H9 (cell line): ENCODE measurements around the gene HSH2D. TPM values are rescaled to one million over a fixed set of nuclear protein-coding genes. Genes with fewer than 3 reads are reported as not detected.
A peak's percentile ranks its signal among the peaks of the same experiment; 100 is the strongest.

Experiments used
- DNase-seq: peaks from one replicate; pipeline ENCODE4 v3.0.0-alpha.2; 2017
- H2AFZ ChIP-seq: one replicate; pipeline ENCODE4 v1.6.1; 2013; ENCODE audit warnings: mild to moderate bottlenecking, low read length, control low read depth, moderate library complexity
- H2AK5ac ChIP-seq: 2 replicates; pipeline ENCODE4 v1.6.1; 2013; ENCODE audit warnings: low read length, control low read depth, mixed read lengths; ENCODE audit not compliant: insufficient read length
- H2BK120ac ChIP-seq: one replicate; pipeline ENCODE4 v1.6.1; 2013; ENCODE audit warnings: low read depth, mild to moderate bottlenecking, low read length, control low read depth, inconsistent platforms; ENCODE audit not compliant: poor library complexity, severe bottlenecking
- H2BK12ac ChIP-seq: 2 replicates; pipeline ENCODE4 v1.6.1; 2013; ENCODE audit warnings: low read length, control low read depth, mixed read lengths, low read depth; ENCODE audit not compliant: insufficient read length
- H2BK15ac ChIP-seq: 2 replicates; pipeline ENCODE4 v1.6.1; 2013; ENCODE audit warnings: low read depth, low read length, control low read depth
- H2BK20ac ChIP-seq: one replicate; pipeline ENCODE4 v1.6.1; 2013; ENCODE audit warnings: low read depth, mild to moderate bottlenecking, low read length, control low read depth, inconsistent platforms; ENCODE audit not compliant: poor library complexity, severe bottlenecking
- H2BK5ac ChIP-seq: 2 replicates; pipeline ENCODE4 v1.6.1; 2013; ENCODE audit warnings: low read length, control low read depth, mixed read lengths; ENCODE audit not compliant: insufficient read length
- H3K14ac ChIP-seq: 2 replicates; pipeline ENCODE4 v1.6.1; 2013; ENCODE audit warnings: low read length, control low read depth; ENCODE audit not compliant: insufficient read depth
- H3K18ac ChIP-seq: 2 replicates; pipeline ENCODE4 v1.6.1; 2013; ENCODE audit warnings: low read depth, mild to moderate bottlenecking, mixed read lengths, low read length, control low read depth; ENCODE audit not compliant: insufficient read length
- H3K23ac ChIP-seq: 2 replicates; pipeline ENCODE4 v1.6.1; 2013; ENCODE audit warnings: low read length, control low read depth, mixed read lengths, low read depth; ENCODE audit not compliant: insufficient read length
- H3K23me2 ChIP-seq: 2 replicates; pipeline ENCODE4 v1.6.1; 2013; ENCODE audit warnings: low read depth, mild to moderate bottlenecking, mixed read lengths, low read length, control low read depth; ENCODE audit not compliant: insufficient read length, poor library complexity, severe bottlenecking
- H3K27ac ChIP-seq: 2 replicates; pipeline ENCODE4 v1.5.1; 2013; ENCODE audit warnings: low read length, control low read depth, mixed read lengths, low read depth; ENCODE audit not compliant: insufficient read length
- H3K27me3 ChIP-seq: 2 replicates; pipeline ENCODE4 v1.6.1; 2013; ENCODE audit warnings: low read length, control low read depth, inconsistent platforms; ENCODE audit not compliant: insufficient read depth
- H3K4ac ChIP-seq: 2 replicates; pipeline ENCODE4 v1.6.1; 2013; ENCODE audit warnings: low read depth, mild to moderate bottlenecking, control low read depth, inconsistent platforms, low read length, moderate library complexity
- H3K4me1 ChIP-seq: 2 replicates; pipeline ENCODE4 v1.6.1; 2013; ENCODE audit warnings: low read length, control low read depth, inconsistent platforms; ENCODE audit not compliant: insufficient read depth
- H3K4me2 ChIP-seq: 2 replicates; pipeline ENCODE4 v1.6.1; 2013; ENCODE audit warnings: low read length, control low read depth, mixed read lengths; ENCODE audit not compliant: insufficient read length, insufficient read depth
- H3K56ac ChIP-seq: 2 replicates; pipeline ENCODE4 v1.6.1; 2013; ENCODE audit warnings: low read depth, mild to moderate bottlenecking, mixed read lengths, low read length, control low read depth; ENCODE audit not compliant: insufficient read length
- H3K79me1 ChIP-seq: 2 replicates; pipeline ENCODE4 v1.6.1; 2013; ENCODE audit warnings: low read depth, mild to moderate bottlenecking, moderate library complexity, low read length, control low read depth, inconsistent platforms; ENCODE audit not compliant: insufficient read depth, poor library complexity, severe bottlenecking
- H3K79me2 ChIP-seq: 2 replicates; pipeline ENCODE4 v1.6.1; 2013; ENCODE audit warnings: low read length, control low read depth, inconsistent platforms; ENCODE audit not compliant: insufficient read depth
- H3K9ac ChIP-seq: 2 replicates; pipeline ENCODE4 v1.6.1; 2013; ENCODE audit warnings: low read length, control low read depth, mixed read lengths; ENCODE audit not compliant: insufficient read length; ENCODE audit errors: extremely low read depth
- H3K9me3 ChIP-seq: one replicate; pipeline ENCODE4 v1.6.1; 2013; ENCODE audit warnings: low read depth, low read length, inconsistent platforms; ENCODE audit not compliant: control insufficient read depth
- H3T11ph ChIP-seq: one replicate; pipeline ENCODE4 v1.6.1; 2013; ENCODE audit warnings: mild to moderate bottlenecking, low read length, control low read depth, inconsistent platforms
- H4K20me1 ChIP-seq: one replicate; pipeline ENCODE4 v1.6.1; 2013; ENCODE audit not compliant: control insufficient read depth, insufficient read length, insufficient read depth
- H4K5ac ChIP-seq: 2 replicates; pipeline ENCODE4 v1.6.1; 2013; ENCODE audit warnings: low read depth, mild to moderate bottlenecking, mixed read lengths, low read length, control low read depth; ENCODE audit not compliant: insufficient read length
- H4K8ac ChIP-seq: replicated peaks from 2 replicates; pipeline ENCODE4 v1.6.1; 2013; ENCODE audit warnings: low read length, control low read depth, mixed read lengths, low read depth; ENCODE audit not compliant: insufficient read length
- H4K91ac ChIP-seq: 2 replicates; pipeline ENCODE4 v1.6.1; 2013; ENCODE audit warnings: low read depth, mild to moderate bottlenecking, moderate library complexity, mixed read lengths, low read length, control low read depth; ENCODE audit not compliant: insufficient read length
- H3K27ac Mint-ChIP-seq, 3 experiments: 2 replicates in 2 of 3; 3 replicates in 1 of 3; pipeline ENCODE4 v1.8.0; 2020 to 2021; ENCODE audit warnings: mixed read lengths in 3 of 3, mild to moderate bottlenecking in 1 of 3, moderate library complexity in 1 of 3
- H3K27me3 Mint-ChIP-seq: 2 replicates; pipeline ENCODE4 v1.8.0; 2021; ENCODE audit warnings: low read depth, mild to moderate bottlenecking, moderate library complexity, mixed read lengths
- H3K36me3 Mint-ChIP-seq, 3 experiments: 2 replicates in 2 of 3; 3 replicates in 1 of 3; pipeline ENCODE4 v1.8.0; 2020 to 2021; ENCODE audit warnings: low read depth in 3 of 3, mixed read lengths in 3 of 3; ENCODE audit not compliant: insufficient read depth in 1 of 3
- H3K4me1 Mint-ChIP-seq, 2 experiments: 2 replicates each; pipeline ENCODE4 v1.8.0; 2020; ENCODE audit warnings: mixed read lengths in 2 of 2
- H3K4me3 Mint-ChIP-seq, 2 experiments: 2 replicates in 1 of 2; 3 replicates in 1 of 2; pipeline ENCODE4 v1.8.0; 2020 to 2021; ENCODE audit warnings: mild to moderate bottlenecking in 2 of 2, mixed read lengths in 2 of 2, moderate library complexity in 1 of 2
- H3K9me3 Mint-ChIP-seq, 2 experiments: 2 replicates in 1 of 2; 3 replicates in 1 of 2; pipeline ENCODE4 v1.8.0; 2020; ENCODE audit warnings: mild to moderate bottlenecking in 2 of 2, mixed read lengths in 2 of 2, moderate library complexity in 1 of 2
- WGBS: extraction: QIAGEN DNeasy Blood & Tissue Kit; methylation state at CpG from one replicate; pipeline ENCODE4 v1.1.7; 2013; ENCODE audit warnings: missing lambda C conversion rate, low lambda C conversion rate, mixed read lengths; ENCODE audit not compliant: insufficient read length; ENCODE audit errors: extremely low coverage; 5-methylcytosine and 5-hydroxymethylcytosine counted together
- long read RNA-seq: library from polyadenylated mRNA; unstranded; transcript quantifications from one replicate; pipeline ENCODE4 v2.0.0, GENCODE V29; 2020
- total RNA-seq: library from RNA; stranded (reverse); gene quantifications from 2 replicates; pipeline ENCODE4 v1.2.1, GENCODE V29; 2021
- TF ChIP-seq, protein P1 (sequence below): fragments of 200-600 bp; sonication (generic); conservative IDR thresholded peaks from 3 replicates; pipeline ENCODE4 v1.8.0; 2021; ENCODE audit warnings: antibody characterized with exemption, mild to moderate bottlenecking

The HSH2D gene
- 1.8 and 2.3 TPM in 2 replicates for total RNA-seq
- long read RNA-seq, partial matches to known transcripts, result 0 of 3 reads
- long read RNA-seq, other reads (novel, unspliced or antisense), result 1 of 3 reads

- H3K27ac ChIP-seq, result no peak within 1 kb of the TSS
- no peaks in the 10 kb centered on the region for H4K20me1 ChIP-seq
- no peak within 1 kb of the TSS for H3K9ac ChIP-seq
- no peak within 1 kb of the TSS for H2AK5ac ChIP-seq
- Mint-ChIP-seq H3K27ac (peak within 1 kb of the TSS in 2 of 3 experiments; percentile 58 to 93; a peak in 5 of 7 replicates), H3K4me3 (peak within 1 kb of the TSS; percentile 45 to 64; a peak in 4 of 5 replicates), H3K27me3 (peaks cover 2% of the 10 kb centered on the region), H3K9me3 (no peaks in the 10 kb centered on the region), H3K36me3 (no peaks in the 10 kb centered on the region), H3K4me1 (peaks cover 9 to 10% of the 10 kb centered on the region in 2 experiments)
- peak within 1 kb of the TSS; percentile 15 for H3K4me2 ChIP-seq
- no peak within 1 kb of the TSS for H3K56ac ChIP-seq
- H2BK12ac ChIP-seq, result peak within 1 kb of the TSS; percentile 42
- no peak within 1 kb of the TSS for H3K23ac ChIP-seq
- H3K9me3 ChIP-seq, result no peaks in the 10 kb centered on the region
- H3K14ac ChIP-seq, result no peak within 1 kb of the TSS
- no peak within 1 kb of the TSS for H2BK5ac ChIP-seq
- no peaks in the 10 kb centered on the region for H3K27me3 ChIP-seq
- DNase-seq, result peak; percentile 93
- H2BK15ac ChIP-seq, result 0 out of 2 replicates have a peak within 1 kb of the TSS, but pooled peaks have one; percentile 0
- no peak within 1 kb of the TSS for H3T11ph ChIP-seq
- peak within 1 kb of the TSS; percentile 53 for H4K91ac ChIP-seq
- H2BK120ac ChIP-seq, result no peak within 1 kb of the TSS
- no CpG with 5 or more reads among the region's 13 CpGs for WGBS
- H3K4me1 ChIP-seq, result no peaks in the 10 kb centered on the region
- H4K5ac ChIP-seq, result peak within 1 kb of the TSS; percentile 39
- no peak within 1 kb of the TSS for H2BK20ac ChIP-seq
- H2AFZ ChIP-seq, result no peak within 1 kb of the TSS
- H3K4ac ChIP-seq, result no peak within 1 kb of the TSS
- no peaks in the 10 kb centered on the region for H3K79me1 ChIP-seq
- H3K79me2 ChIP-seq, result no peaks in the 10 kb centered on the region
- peak within 1 kb of the TSS; percentile 40 for H3K18ac ChIP-seq
- no peak within 1 kb of the TSS for H4K8ac ChIP-seq
- H3K23me2 ChIP-seq, result no peaks in the 10 kb centered on the region
- TF ChIP-seq, protein P1, sequence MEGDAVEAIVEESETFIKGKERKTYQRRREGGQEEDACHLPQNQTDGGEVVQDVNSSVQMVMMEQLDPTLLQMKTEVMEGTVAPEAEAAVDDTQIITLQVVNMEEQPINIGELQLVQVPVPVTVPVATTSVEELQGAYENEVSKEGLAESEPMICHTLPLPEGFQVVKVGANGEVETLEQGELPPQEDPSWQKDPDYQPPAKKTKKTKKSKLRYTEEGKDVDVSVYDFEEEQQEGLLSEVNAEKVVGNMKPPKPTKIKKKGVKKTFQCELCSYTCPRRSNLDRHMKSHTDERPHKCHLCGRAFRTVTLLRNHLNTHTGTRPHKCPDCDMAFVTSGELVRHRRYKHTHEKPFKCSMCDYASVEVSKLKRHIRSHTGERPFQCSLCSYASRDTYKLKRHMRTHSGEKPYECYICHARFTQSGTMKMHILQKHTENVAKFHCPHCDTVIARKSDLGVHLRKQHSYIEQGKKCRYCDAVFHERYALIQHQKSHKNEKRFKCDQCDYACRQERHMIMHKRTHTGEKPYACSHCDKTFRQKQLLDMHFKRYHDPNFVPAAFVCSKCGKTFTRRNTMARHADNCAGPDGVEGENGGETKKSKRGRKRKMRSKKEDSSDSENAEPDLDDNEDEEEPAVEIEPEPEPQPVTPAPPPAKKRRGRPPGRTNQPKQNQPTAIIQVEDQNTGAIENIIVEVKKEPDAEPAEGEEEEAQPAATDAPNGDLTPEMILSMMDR, result no peak
These were observed at the start of gene HSH2D for GRCh38 chr19:16143399-16144215. Gene HSH2D, plus strand, starts transcription at chr19:16143685. Its CDS starts 5,066 bp downstream, at chr19:16148751.
